ENCODE data around the gene SIN3A.

The SIN3A gene

DNA sequence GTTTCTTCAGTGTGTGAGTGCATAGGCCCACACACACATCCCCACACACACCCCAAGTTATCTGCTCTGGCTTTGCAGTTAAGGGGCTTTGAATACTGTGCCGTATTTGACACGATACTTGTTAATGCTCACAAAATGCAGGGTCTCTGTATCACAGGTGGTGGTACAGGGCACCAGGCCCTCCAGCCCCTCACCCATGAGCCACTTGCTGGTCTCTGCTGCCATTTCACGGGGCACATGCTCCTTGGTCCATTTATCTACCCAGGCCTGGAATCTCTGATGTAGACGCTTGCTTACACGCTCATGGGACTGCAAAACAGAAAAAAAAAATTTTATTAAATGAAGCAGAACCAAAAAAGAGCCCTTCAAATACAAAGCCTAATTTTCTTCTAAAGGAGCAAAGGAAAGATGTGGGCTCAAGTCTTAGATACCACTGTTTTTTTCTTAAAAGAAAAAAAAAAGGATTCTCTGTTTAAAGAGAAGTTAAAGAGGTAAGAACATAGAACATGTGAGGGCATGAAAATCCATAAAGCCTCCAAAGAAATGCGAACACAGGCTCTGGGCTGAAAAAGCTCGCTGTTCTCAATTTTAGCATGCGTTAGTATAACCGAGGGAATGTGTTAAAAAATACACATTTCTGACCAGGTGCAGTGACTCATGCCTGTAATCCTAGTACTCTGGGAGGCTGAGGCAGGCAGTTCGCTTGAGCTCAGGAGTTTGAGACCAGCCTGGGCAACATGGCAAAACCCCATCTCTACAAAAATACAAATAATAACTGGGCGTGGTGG, 79.4 kb downstream of the SIN3A start:
- no peak for DNase-seq

DNA sequence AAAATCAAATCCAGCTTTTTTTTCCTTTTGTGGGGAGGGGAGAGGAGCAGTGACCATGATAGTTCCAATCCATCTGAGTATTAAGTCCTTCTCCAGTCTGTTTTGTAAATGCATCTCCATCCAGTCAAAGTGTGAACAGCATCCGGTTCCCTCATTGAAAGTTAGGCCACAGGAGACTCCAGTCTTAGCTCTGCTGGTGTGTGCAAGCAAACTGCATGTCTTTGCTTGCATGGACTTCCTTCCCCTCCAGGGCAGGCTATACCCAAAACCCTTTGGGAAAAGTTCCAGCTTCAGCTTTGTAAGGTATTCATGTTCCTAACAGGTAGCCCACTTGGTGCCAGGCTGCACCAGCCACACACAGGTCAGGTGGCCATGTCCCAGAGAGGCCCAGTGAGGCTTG, 80.0 kb downstream of the SIN3A start:
- DNase-seq: no peak

DNA sequence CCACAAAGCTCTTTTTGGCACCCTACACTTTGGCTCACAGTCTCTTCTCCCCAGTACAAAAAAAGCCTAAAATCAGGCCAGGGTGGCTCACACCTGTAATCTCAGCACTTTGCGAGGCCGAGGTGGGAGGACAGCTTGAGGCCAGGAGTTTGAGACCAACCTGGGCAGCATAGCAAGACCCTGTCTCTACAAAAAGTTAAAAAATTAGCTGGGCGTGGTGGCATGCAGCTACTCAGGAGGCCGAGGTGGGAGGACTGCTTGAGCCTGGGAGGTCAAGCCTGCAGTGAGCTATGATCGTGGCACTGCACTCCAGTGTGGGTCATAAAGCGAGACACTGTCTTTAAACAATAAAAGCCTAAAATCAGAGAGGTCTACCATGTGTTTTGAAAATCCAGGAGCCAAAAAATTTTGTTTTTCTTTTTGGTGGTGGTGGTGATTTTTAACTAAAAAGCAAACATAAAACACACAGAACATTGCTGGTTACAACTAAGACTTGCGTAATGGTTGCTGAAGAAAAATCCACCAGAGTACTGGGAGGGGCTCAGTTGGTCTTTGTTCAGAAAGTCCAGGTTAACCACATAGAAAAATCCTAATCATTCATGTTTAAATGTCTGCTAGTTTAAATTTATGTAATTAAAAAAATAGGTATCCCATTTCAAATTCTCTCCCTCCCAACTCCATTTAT, 81.5 kb downstream of the SIN3A start:
- no peak for DNase-seq

DNA sequence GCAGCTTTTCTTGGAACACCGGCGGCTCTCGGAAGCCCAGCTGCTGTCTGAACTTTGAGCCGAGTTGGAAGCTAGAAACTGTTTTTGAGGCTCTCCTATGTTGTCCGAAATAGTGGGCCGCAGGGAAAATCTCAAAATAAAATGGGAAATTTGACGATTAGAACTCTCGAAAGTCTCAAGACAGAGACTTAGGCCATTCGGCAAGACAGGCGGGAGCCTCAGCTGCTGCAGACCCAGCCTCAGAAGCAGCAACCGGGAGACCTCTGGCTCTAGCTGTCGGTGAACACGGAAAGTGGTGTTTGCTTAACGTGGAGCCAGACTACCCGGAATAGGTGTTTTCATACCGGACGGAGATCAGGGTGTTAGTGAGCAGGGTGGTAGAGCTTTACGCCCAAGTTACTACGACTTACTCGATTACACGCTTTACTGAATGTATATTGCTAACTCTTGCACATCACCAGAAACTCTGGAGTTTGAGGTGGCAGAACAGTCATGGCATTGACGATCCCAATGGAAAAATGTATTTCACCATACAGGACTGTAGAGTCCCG, 82.7 kb downstream of the SIN3A start:
- DNase-seq: no peak

DNA sequence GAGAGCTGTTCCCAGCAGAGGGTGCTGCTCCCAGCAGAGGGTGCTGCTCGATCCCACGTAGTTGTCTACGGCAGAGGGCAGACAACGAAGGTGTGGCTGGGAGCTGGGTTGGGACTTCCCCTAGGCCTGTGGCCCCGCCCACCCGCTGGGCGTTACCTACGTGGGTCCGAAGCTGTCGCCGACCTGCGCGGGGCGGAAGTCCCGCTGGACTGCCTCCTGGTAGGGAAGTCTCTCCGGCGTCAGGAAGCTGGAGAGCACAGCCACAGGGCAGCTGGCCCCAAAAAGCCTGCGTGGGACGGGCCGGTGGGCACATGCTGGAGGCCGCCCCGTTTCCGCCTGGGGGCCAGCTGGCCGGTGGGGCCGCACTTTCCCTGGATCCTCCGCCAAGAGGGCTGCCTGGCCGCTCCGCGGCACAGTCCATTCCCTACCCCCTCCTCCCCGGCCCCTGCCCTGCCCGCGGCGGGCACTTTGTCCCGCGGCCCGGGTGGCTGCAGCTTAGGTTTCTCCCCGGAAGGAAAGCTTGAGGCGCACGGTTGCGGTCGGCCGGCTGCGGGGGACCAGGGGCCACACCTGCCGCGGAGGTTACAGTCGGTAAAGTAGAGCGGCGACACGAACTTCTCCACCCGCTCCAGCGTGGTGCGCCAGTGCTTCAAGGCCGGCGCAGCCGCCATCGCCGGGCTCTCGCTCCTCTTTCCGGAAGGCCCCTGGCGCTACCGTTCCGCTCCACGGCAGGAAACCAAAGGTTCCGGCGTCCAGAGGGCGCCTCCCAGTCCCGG, 83.4 kb downstream of the SIN3A start, which contains the start of gene MAN2C1:
Gene MAN2C1 (minus strand): TSS at position 695 of the 776 bp plus-strand sequence. CDS start 24 bp downstream, at position 671.
- peak; percentile 87 for DNase-seq

DNA sequence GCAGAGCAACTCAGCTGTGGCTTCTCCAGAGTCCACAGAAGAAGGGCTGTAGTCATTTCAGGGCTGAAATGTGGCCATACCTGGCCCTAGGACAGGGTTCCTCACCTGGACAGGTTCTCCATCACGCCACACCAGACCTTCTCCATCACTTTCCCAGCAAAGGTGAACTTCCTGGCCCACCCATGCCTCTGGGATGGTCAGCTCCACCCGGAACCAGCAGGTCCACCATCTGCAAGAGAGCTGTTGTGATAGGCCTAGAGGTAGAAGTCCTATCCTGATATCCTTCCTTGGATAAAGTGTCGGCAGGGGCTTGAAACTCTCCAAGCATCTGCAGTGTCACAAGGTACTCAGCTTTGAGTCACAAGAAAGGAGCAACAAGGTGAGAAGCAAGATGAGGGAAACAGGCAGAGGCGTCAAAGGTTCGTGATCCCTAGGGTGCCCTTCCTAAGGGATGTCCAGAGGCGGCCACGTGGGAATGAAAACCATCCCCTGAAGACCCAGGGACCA, 84.0 kb downstream of the SIN3A start:
- DNase-seq: no peak

DNA sequence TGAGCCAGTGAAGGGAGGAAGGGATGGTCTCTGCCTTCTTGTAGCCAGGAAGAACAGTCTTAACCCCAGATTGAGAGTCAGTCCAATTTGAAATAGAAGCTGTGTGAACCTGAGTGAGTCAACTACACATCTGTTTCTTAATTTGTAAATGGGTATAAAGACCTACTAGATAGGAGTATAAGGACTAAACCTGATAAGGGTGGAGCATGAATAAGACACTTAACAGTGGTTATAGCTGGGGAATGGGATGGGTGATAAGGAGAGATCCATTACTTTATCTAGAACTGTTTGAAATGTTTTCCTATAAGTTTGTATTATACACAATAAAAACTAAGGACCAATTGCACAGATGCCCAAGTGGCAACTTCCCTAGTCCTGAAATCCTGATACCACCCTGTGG, 84.5 kb downstream of the SIN3A start:
- DNase-seq: no peak

DNA sequence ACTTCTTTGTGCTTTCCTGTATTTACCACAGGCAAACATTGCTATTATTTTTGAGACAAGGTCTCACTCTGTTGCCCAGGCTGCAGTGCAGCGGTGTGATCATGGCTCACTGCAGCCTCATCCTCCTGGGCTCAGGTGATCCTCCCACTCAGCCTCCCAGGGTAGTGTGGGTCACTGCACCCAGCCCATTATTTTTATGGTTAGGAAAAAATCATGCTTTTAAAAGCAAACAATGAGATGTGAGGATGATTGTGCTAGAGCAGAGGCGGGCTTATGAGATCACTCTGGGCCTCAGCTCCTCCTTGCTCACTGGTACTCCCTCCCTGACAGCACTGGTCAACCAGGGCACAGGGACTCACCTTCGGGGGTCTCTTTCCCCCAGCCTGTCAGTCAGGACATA, 85.3 kb downstream of the SIN3A start:
- no peak for DNase-seq

DNA sequence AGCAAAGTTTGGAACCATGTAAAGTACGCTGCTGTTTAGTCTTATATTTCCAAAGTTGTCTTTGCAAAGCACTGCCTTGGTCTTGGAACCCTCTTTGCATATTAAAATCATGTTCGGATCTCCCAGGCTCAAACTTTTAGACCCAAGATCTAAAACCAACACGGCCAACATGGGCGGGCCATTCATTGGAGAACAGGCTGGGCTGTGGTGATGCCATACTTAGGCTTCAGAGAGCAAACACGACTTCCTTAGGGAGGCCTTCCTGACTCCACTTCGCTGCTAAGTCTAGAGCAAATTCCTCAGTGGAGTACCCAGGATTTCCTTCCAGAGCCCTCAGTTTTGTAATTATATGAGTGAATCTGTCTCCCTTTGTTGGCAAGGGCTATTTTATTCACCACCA, 86.6 kb downstream of the SIN3A start:
- DNase-seq: no peak

DNA sequence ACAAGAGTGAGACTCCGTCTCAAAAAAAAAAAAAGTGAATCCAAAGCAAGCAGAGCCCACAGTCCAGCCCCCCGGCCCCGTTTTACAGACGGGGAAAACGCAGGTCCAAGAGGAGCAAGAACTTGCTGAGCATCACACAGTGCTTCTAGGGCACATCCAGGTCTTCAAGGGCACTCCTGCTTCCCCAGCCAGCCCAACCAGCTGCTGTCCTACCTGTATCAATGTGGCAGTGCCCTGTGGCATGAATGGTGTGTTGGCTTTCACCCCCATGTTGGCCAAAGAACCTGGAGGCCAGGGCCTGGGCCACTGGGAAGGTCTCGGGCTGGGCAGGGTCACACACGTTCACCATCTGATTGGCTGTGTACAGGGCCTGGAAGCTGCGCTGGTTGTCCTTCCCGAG, 87.7 kb downstream of the SIN3A start:
- DNase-seq: no peak

DNA sequence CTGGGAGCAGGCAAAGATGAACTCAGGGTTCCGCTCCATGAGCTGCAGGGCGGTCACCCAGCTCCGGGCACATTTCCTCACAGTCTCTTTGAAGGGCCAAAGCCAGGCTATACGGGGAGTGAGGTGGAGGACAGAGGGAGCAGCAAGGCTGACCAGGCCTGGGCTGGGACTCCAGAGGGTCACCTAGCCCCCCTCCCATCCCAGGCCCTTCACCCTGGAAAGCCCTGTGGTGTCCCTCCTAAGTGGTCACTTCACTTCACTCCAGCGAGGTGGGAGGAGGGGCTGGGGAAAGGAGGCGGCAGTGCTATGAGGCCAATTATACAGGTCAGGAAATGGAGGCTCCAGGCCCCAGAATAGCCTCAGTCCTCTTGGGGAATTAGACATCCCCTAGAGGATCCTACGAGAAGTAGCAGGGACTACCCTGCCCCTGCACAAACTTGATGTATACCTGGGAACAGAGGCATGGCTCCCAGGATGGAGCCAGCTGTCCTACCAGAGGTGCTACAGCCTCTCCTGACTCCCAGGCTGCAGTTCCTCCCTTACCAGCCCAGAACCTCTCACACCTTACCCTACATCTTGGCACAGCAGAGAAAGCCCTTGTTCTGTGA, 88.7 kb downstream of the SIN3A start:
- no peak for DNase-seq

DNA sequence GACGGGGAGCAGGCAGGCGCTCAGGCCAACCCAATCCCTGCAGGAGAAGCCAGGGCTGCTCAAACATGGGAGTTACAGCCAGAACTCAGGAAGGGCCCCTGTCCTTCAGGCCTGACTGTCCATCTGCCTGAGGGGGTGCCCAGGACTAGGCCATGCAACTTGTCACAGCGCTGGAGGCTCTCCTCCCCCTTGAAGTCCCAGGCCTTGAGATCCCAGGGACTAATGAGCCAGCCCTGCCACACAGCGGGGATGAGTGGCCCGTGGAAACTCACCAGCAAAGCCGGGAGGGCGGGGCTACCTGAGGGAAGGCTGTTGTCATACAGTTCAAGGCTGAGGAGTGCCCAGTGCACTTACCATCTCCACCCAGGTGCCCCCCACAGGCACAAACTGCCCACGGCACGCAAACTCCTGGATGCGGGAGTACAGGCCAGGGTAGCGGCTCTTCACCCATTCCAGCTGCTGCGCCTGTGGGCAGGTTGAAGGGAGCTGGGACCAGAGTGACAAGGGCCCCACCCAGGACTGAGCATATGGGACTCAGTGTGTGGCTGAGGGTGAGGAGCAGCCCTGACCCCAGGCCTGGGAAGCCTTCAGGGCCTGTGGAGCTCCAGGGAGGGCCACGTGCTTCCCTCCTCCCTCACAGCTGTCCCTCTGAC, 89.4 kb downstream of the SIN3A start:
- no peak for DNase-seq

DNA sequence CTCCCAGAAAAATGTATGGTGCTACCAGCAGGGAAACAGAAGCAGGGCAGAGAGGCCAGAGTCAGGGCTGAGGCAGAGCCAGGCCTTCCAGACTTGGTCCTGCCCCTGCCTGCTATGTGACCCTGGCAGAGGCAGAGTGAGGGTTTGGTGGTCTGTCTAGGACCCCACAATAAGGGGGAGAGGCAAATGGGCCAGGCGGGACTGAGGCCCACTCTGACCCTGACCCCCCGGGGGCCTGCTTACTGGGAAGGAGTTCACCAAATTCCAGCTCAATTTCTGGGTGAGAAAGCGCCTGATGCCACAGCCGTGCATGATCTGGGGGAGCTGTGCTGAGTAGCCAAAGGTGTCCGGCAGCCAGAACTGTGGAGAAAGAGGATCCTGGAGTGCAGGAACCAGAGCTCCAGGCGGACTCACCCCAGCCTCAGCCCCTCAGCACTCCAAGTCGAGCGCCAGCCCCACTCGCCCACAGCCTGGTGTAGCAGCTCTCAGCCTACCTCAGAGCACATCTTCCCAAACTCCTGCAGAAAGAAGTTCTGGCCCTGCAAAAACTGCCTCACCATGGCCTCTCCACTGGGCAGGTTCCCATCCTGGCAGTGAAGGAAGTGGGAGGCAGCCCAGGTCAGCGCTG, 90.0 kb downstream of the SIN3A start:
- DNase-seq: no peak

DNA sequence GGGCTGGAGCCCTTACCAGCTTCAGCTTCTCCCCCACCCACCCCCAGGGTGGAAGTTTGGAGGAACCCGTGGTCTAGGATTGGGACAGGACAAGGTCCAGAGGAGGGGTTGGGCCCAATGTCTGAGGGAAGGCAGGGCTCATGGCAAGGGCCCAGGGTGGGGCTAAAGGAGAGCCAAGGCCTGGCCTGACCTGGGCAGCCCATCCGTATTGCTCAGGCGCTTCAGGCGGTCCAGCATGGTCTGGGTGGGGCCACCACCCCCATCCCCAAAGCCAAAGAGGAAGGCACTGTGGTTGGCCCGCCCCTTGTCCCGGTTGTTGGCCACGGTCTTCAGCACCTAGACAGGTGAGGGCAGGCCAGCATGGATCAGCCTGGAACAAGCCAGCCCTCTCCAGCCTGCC, 90.6 kb downstream of the SIN3A start:
- DNase-seq: no peak

DNA sequence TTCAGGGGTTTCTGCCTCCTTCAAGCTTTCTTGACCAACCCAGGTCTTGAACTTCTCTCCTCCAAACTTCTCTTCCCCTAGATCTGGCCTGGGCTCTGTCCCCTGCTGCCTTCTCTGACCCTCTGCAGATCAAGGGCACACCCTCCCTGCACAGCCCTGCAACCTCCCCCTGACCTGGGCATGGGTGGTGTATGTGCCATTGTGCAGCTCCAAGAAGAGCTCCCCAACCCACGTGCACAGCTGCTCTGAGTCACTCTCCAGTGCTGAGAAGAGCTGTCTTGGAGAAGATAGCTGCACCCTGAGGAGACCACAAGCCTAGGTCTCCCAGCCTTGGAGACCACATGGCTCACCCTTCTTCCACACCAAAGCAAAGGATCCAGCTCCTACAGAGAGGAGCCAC, 91.1 kb downstream of the SIN3A start:
- no peak for DNase-seq

DNA sequence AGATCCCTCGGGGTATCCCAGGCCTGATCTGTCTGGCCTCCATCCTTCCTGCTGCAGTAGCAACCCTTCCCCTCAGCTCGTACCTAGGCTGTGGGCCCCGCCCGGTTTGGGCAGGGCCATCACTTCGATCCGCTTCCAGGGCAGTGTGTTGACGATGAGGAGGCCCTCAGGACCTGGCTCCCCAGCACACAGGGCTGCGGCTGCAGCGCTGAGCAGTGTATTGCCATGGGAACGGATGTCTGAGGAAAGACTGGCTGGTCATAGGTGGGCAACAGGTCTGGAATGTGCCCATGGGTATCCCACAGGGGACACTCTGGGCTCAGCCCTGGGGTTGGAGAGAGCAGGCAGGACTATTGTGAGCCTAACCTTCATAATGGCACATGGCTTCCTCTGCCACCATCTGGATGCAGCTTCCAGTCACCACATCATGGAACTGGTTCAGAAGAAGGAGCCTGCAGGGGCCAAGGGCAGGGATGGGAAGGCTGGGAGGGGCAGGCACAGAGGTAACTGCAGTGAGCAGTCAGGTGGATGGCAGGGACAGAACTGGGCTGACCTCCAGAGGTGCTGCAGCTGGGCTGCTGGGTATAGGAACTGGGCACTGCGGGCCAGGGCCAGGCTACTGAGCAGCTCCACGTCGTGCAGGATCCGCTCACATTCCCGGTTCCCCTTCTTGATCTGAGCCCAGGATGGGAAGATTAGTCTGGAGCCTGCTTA, 91.8 kb downstream of the SIN3A start:
- no peak for DNase-seq

DNA sequence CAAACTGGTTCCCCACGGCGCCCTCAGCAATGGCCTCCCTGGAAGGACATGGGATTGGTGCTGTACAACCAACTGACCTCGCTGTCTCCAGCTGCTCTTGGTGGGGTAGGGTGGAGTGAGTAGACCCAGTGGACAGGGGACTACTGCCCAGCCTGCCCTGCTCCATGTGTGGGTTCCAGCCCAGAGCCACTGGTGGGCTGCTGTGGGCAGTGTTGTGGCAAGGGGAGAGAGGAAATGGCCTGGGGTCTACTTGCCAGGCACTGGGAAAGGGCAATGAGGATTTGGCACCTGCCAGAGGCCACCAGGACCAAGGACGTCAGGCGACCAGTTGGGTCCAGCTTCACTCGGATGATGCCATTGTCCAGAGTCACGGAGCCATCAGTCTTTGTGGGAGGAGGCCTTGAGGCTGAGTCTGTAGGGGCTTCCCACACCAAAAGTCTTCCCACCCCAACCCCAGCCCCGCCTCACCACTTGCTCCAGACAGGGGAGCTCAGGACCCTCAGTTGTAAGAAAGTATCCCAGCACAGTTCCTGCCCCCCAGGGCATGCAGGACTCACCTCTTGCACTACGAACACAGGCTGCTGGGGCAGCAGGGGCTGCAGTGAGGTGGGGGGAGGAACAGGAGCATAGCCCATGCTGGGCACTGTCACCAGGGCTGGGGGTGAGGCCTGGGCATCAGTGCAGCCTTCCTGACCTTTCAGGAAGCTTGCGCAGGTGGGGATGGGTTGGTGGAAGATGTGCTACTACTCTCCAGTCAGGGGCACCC, 92.5 kb downstream of the SIN3A start:
- no peak for DNase-seq

DNA sequence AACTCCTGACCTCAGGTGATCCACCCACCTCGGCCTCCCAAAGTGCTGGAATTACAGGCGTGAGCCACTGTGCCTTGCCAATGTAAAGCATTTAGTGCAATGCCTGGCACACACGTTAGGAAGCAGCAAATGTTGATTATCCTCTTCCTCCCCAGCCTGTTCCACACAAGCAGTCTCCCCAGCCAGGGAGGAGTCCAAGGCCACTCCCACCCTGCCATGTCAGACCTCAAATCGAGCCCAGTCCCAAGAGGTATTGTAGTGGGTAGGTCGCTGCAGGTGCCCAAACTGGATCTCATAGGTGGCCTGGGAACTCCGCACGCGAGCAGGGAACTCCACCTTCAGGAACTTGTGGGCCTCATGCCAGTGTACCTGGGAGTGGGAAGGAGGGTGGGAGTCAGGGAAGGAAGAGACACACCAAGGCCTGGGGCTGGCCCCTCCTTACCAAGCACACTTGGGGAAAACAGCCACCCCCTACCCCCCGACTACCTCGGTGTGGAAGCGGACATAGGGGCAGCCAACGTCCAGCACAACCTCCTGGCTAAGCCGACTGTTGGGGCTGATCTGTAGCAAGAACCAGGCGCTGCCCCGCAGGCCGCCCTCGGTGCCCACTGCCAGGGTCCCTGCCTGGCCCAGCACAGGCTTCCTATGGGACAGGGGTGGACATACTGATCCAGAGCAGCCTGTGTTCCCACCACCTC, 93.4 kb downstream of the SIN3A start:
- no peak for DNase-seq

DNA sequence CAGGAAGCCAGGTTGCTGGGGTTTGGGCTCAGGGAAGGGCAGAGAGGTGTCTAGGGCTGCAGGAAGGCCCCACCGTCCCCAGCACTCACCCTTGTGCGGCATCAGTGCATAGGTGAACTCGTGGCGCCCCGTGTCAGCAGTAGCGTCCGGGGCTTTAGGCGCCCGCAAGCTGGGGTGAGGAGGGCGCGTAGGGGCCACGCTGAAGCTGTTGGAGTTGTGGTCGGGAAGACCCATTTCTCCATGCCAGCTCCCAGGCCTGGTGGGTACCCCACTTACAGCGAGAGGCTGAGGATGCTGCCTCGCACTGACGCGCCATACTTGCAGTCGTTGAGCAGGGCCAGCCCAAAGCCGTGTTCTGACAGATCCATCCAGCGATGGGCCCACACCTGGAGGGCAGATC, 95.0 kb downstream of the SIN3A start:
- no peak for DNase-seq

DNA sequence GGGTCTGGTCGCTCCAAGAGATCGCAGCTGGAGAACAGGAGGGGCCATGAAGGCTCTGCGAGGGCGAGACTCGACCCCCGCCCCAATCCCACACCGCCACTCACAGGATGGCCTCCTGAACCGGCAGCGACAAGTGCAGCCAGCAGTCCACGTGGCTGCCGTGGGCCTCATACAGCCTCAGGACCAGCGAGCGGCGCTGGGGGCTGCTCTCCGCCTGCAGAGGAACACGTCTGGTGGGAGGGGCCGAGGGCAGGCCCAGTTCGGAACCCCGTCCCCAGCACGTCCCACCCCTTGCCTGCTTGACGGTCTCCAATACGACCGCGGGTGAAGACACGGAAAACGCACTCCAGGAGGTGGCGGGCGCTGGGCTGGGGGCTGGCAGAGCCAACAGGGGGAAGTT, 95.5 kb downstream of the SIN3A start:
- no peak for DNase-seq
